ENCODE measurements around the gene MNT.
A peak's percentile ranks its signal among the peaks of the same experiment; 100 is the strongest.

Gene MNT

DNA sequence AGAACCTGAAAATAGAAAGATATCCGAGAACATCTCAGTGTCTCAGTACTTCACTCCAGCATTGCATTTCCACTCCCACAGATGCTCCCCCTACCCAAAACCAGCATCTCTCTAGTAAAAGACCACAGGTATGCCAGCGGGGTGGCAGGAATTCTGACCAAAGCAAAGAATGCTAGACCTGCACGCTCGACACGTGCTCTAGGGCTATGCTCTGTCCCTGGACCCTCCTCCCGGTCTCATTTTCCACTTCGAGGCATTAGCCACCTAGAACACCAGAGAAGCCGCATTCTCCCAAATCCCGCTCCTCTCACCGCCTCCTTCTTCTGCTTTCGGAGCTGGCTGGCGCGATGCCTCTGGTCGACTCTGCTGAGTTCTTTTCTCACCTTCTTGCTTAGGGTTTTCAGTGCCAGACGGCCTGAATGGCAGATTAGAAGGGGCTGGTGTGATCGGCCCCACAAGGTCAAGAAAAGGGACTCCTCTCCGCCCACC lies 65.1 kb downstream of the MNT start:
- H3K36me3 Mint-ChIP-seq (ENCODE audit: insufficient read depth) = peaks cover 19% of the 10 kb centered on the region
- peaks cover 16% of the 10 kb centered on the region for H3K4me1 Mint-ChIP-seq
- H3K4me3 Mint-ChIP-seq = peak overlapping the region; percentile 98
- H3K9me3 Mint-ChIP-seq = no peaks in the 10 kb centered on the region
- no peaks in the 10 kb centered on the region for H3K27me3 Mint-ChIP-seq
- ATAC-seq (replicated peaks; ENCODE audit: extremely low read depth, poor library complexity, severe bottlenecking) (no peak), DNase-seq (ENCODE audit: low spot score in 2 of 2) (no peak)
- H3K27ac Mint-ChIP-seq (ENCODE audit: low read depth) = peak overlapping the region; percentile 97
